ENCODE measurements around the gene MRPS15.
"Not testable (repeated sequence)": the region's sequence is repeated elsewhere in the genome, so short reads cannot be mapped to it uniquely, and the experiment has no call there.

Gene MRPS15

DNA sequence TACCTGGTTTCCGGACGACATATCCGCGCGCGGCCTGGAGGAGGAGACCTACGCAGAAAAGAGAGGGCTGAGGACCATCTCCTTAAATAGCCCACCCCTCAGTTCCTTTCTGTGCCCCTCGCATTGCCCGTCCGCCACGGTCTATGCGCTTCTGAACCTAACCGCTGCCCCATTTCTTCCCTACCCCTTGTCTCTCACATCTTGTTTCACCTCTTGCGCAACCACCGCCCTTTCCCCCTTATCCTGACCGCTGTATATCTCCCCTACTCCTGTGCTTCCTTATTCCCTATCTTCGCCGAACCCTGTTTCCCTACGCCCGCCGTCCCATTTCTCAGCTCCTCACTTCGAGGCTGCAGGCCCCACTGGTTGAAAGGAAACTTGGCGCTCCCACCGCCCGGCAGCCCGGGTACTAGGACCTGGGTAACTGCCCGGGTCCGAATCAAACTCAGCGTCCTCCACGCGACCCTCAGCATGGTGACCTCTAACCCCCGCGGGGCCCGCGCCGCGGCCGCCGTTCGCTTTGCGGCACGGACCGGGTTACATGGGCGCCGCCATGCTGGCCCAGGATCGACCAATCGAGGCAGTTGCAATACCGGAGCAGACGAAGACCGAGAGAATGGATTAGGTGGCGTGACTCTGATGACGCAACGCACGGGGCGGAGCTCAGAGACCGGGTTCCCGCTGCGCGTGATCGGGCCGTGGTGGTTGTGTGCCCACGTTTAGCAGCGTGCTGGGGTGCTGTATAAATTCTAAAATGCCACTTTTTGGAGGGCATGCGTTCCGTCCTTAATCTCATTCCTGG lies at the start of gene MRPS15:
TSS of gene MRPS15 (minus strand) at position 582 of the 802 bp plus-strand sequence. CDS start at position 473, 109 bp downstream.
- Mint-ChIP-seq H3K36me3 (peaks cover 29 to 35% of the 10 kb centered on the region in 2 donors), H3K27ac (peak within 1 kb of the TSS; percentile 99), H3K27me3 (no peaks in the 10 kb centered on the region), H3K9me3 (no peaks in the 10 kb centered on the region), H3K4me1 (peaks cover 22 to 45% of the 10 kb centered on the region in 2 donors), H3K4me3 (peak within 1 kb of the TSS; percentile 96 to 100)
- ATAC-seq (replicated peaks), result peak; percentile 96 to 98
- peak; percentile 94 for DNase-seq

DNA sequence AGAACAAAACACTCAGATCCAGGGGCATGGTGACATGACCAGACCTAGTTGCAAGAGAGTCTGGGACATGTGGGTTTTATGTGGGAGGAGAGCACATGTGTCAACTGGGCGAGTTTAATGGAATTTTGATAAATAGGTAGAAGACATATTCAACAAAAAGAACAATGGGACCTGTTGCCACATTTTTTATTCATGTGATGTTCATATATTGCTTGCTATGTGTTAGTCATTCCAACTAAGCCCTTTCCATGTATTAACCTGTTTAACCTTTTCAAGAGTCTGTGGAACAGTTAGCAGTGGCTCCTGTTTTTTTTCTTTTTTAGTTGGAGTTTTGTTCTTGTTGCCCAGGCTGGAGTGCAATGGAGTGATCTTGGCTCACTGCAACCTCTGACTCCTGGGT lies 48.7 kb upstream of the MRPS15 start:
- H3K9me3 Mint-ChIP-seq, result no peaks in the 10 kb centered on the region
- no peak for ATAC-seq (replicated peaks)
- peaks cover 9 to 18% of the 10 kb centered on the region in 2 donors for H3K27me3 Mint-ChIP-seq
- no peak overlapping the region for H3K4me3 Mint-ChIP-seq
- H3K4me1 Mint-ChIP-seq, result peaks cover 0 to 1% of the 10 kb centered on the region in 2 donors
- no peak for DNase-seq
- no peak overlapping the region for H3K27ac Mint-ChIP-seq
- no peaks in the 10 kb centered on the region for H3K36me3 Mint-ChIP-seq

DNA sequence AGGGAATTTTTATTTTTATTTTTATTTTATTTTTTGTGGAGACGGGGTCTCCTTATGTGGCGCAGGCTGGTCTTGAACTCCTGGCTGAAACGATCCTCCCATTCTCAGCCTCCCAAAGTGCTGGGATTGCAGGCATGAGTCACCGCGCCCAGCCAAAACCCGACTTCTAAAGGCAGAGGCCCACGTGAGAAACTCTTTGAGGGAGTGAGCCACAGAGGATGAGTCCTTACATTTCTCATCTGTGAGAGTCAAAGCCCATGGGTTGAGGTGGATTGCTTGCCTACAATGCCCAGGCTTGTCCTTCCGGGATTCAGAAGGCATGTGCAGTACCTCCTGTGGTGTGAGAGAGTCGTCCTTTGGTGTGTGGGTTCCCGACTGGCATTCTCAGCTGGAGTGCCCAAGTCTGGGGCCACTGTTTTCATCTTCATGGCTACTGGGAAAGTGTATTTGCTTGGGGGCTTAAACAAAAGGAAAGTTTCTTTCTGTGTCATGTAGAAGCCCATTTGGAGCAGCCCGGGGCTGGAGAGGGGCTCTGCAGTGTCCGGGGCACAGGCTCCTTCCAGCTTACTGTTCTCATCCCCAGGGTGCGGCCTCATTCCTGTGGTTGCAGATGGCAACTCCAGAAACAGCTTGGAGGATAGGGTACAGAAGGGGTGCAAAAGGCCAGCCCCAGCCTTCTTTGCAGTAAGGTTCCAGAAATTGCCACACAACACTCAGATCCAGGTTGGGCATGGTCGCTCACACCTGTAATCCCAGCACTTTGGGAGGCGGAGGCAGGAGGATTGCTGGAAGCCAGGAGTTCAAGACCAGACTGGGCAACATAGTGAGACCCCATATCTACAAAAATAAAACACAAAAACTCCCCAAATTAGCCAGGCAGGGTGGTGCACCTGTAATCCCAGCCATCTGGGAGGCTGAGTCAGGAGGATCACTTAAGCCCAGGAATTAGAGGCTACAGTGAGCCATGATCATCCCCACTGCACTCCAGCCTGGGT lies 47.9 kb upstream of the MRPS15 start:
- Mint-ChIP-seq H3K36me3 (no peaks in the 10 kb centered on the region), H3K9me3 (no peaks in the 10 kb centered on the region), H3K27ac (no peak overlapping the region), H3K4me3 (no peak overlapping the region), H3K4me1 (peaks cover 0 to 1% of the 10 kb centered on the region in 2 donors), H3K27me3 (peaks cover 16 to 23% of the 10 kb centered on the region in 2 donors)
- DNase-seq, result no peak
- ATAC-seq (replicated peaks), result no peak

DNA sequence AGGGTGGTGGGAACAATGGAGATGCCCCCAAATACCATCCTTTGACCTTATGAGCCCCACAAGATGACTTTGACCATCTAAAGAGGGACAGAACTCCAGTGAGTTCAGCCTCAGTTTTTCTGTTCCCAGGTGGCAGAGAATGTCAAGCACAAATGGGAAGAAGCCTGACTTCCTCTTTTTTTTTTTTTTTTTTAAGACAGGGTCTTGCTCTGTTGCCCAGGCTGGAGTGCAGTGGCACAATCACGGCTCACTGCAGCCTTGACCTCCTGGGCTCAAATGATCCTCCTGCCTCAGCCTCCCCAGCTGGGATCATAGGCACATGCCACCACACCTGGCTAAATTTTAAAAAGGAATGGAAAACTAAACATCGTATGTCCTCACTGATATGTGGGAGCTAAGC lies 47.0 kb upstream of the MRPS15 start:
- not testable (repeated sequence) for H3K27ac Mint-ChIP-seq; H3K36me3 Mint-ChIP-seq; H3K4me3 Mint-ChIP-seq; H3K9me3 Mint-ChIP-seq; ATAC-seq (replicated peaks); H3K4me1 Mint-ChIP-seq; DNase-seq
- peaks cover 23% of the 10 kb centered on the region in 2 donors for H3K27me3 Mint-ChIP-seq

DNA sequence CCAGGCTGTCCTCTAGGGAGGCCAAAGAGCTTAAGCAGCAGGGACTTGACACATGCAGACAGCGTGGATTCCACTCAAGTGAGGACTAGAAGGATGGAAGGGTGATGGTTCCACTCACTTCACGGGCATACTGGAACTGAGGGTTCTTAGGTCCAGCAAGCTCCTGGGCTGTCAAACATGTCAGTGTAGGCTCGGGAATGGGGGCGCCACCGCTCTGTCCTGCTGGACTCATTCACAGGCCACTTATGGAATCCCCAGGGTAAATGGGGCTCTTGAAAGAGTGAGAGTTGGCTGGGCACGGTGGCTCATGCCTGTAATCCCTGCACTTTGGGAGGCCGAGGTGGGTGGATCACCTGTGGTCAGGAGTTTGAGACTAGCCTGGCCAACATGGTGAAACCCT lies 46.2 kb upstream of the MRPS15 start:
- Mint-ChIP-seq H3K27ac (no peak overlapping the region), H3K27me3 (peaks cover 23% of the 10 kb centered on the region in 2 donors), H3K9me3 (no peaks in the 10 kb centered on the region), H3K4me1 (peaks cover 0 to 1% of the 10 kb centered on the region in 2 donors), H3K4me3 (no peak overlapping the region), H3K36me3 (no peaks in the 10 kb centered on the region)
- no peak for DNase-seq
- no peak for ATAC-seq (replicated peaks)

DNA sequence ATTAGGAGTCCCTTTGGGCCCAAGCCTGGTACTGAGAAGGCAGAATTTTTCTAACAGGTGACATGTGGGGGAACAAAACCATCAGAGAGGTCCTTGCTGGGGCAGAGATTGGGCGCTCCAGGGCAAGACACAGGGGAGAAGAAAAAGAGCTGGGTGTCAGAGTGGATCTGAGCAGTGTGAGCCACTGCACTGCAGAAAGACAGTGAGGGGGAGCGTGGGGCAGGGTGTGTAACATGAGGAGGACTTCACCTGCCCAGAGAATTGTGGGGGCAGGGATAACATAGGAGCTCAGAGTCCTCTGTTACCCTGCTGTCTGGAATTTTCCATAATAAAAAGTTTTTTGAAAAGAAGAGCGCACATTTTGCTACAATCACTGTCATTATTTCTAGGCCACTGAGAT lies 44.1 kb upstream of the MRPS15 start:
- Mint-ChIP-seq H3K36me3 (no peaks in the 10 kb centered on the region), H3K27ac (no peak overlapping the region), H3K4me1 (peaks cover 0 to 1% of the 10 kb centered on the region in 2 donors), H3K9me3 (no peaks in the 10 kb centered on the region), H3K27me3 (peaks cover 13 to 29% of the 10 kb centered on the region in 2 donors), H3K4me3 (no peak overlapping the region)
- no peak for ATAC-seq (replicated peaks)
- DNase-seq, result no peak

DNA sequence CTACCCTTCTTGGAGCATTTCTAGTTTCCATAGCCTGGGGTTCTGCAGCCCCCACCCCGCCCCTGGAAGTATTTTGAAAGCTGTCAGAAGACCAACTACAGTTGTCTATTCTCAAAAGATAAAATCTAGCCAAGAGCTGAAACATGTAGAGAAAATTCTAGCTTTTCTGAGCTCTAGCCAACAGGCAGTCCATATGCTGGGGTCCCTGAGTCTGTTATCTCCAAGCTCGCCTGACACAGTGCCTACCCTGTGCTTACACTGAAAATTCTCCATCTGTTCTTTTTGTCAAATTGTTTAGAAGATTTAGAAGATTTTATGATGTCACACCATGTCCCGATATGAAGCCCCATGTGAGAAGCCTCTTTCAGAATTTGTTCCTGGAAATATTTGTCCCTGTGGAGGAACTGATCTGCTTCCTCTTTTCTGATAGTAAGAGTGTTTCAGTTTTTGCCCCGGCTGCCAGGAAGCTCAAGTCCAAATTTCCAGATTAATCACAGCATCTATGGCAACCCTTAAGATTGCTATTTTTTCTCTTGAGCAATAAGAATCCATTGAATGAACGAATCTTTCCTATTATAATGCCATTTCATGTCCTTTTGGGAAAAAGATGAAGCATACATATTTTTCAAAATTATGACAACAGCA lies 42.2 kb upstream of the MRPS15 start:
- Mint-ChIP-seq H3K9me3 (no peaks in the 10 kb centered on the region), H3K27ac (no peak overlapping the region), H3K4me3 (no peak overlapping the region), H3K4me1 (peaks cover 0 to 1% of the 10 kb centered on the region in 2 donors), H3K36me3 (no peaks in the 10 kb centered on the region), H3K27me3 (peaks cover 11 to 29% of the 10 kb centered on the region in 2 donors)
- no peak for ATAC-seq (replicated peaks)
- no peak for DNase-seq

DNA sequence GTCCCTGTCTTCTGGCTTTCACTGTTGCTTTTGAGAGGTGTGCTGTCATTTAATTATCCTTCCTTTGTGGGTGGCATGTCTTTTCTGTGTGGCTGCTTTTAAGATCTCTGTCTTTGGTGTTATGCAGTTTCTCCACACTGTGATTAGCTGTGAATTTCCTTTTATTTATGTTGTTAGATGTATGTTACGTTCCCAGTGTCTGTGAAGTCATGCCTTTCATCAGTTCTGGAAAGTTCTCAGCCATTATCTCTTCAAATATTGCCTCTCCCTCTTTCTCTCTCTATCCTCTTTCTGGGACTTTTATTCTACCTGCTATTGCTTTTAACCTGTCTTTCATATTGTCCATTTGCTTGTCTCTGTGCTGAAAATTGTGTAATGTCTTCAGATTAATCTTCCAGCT lies 39.5 kb upstream of the MRPS15 start:
- Mint-ChIP-seq H3K9me3 (no peaks in the 10 kb centered on the region), H3K36me3 (no peaks in the 10 kb centered on the region), H3K4me1 (no peaks in the 10 kb centered on the region), H3K27me3 (peaks cover 11 to 26% of the 10 kb centered on the region in 2 donors), H3K27ac (no peak overlapping the region), H3K4me3 (no peak overlapping the region)
- DNase-seq (no peak), ATAC-seq (replicated peaks) (no peak)

DNA sequence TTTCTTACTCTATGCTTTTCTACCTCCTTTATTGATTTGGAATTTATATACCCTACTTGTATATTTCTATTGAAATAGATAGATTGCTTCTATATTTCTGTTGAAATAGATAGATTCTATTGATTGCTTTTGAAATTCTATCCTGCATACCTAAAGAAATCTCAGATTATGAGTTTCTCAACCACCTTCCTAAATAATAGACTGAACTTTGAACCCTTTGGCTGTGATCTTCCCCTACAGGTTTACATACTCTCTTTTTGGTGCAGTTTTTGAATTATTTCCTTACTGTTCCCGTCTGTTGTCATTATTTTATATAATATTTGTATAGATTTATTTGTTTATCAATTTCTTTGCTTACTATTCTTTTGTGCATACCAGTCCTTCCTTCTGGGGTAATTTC lies 39.0 kb upstream of the MRPS15 start:
- Mint-ChIP-seq H3K4me3 (no peak overlapping the region), H3K36me3 (no peaks in the 10 kb centered on the region), H3K27me3 (peaks cover 7 to 23% of the 10 kb centered on the region in 2 donors), H3K9me3 (no peaks in the 10 kb centered on the region), H3K4me1 (no peaks in the 10 kb centered on the region), H3K27ac (no peak overlapping the region)
- ATAC-seq (replicated peaks) (no peak), DNase-seq (no peak)

DNA sequence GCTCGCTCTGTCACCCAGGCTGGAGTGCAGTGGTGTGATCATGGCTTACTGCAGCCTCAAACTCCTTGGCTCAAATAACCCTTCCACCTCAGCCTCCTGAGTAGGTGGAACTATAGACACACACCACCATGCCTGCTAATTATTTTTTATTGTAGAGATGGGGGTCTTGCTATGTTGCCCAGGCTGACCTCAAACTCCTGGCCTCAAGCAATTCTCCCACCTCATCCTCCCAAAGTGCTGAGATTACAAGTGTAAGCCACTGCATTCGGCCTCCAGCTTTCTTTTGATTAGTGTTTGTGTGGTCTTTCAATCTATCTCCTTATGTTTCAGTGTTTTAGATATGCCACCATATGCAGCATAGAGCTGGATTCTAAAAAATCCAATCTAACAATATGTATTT lies 38.4 kb upstream of the MRPS15 start:
- Mint-ChIP-seq H3K4me1 (no peaks in the 10 kb centered on the region), H3K9me3 (no peaks in the 10 kb centered on the region), H3K36me3 (no peaks in the 10 kb centered on the region), H3K27ac (no peak overlapping the region), H3K4me3 (no peak overlapping the region), H3K27me3 (peaks cover 4 to 18% of the 10 kb centered on the region in 2 donors)
- DNase-seq (no peak), ATAC-seq (replicated peaks) (no peak)

DNA sequence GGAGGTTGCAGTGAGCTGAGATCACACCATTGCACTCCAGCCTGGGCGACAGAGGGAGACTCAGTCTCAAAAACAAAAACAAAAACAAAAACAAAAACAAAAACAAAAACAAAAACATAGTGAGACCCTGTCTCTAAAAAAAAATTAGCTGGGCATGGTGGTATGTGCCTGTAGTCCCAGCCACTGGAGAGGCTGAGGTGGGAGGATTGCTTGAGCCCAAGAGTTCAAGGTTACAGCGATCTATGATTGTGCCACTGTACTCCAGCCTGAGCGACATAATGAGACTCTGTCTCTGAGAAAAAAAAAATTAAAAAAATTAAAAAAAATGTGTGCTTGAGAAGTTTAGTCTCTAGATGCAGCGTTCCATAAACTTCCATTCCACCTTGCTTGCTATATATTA lies 37.7 kb upstream of the MRPS15 start:
- not testable (repeated sequence) for H3K9me3 Mint-ChIP-seq; H3K4me3 Mint-ChIP-seq; ATAC-seq (replicated peaks); DNase-seq; H3K27ac Mint-ChIP-seq; H3K36me3 Mint-ChIP-seq; H3K4me1 Mint-ChIP-seq
- peaks cover 0 to 11% of the 10 kb centered on the region in 2 donors for H3K27me3 Mint-ChIP-seq

DNA sequence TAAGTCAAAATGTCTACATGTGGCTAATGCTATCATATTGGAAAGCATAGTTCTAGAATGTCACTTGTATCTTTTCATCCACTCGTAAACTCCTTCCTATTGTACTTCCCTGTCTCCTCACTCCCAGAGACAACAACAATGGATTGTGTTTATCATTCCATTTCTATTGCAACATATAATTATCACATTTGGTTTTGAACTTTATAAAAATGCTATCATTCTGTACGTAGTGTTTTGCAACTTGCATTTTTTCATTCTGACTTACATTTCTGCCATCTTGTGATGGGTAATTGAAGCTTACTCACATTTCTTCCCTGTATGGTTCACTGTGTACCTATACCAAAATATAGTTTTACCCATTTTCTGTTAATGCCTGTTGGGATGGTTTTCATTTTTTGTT lies 33.0 kb upstream of the MRPS15 start:
- H3K27me3 Mint-ChIP-seq, result peaks cover 12 to 17% of the 10 kb centered on the region in 2 donors

DNA sequence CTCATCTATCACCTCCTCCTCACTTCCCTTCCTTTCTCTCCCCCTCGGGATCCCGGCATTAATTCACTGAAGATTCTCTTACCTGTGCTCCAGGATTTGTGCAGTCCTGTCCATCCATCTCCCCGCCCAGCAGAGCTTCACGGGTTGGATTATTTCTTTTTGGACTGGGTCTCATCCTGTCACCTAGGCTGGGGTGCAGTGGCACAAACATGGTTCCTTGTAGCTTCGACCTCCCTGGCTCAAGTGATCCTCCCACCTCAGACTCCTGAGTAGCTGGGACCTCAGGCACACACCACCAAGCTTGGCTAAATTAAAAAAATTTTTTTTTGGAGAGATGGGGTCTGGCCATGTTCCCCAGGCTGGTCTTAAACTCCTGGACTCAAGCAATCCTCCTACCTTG lies 30.8 kb upstream of the MRPS15 start:
- H3K4me1 Mint-ChIP-seq, result no peaks in the 10 kb centered on the region
- DNase-seq (no peak), ATAC-seq (replicated peaks) (no peak)
- no peak overlapping the region for H3K27ac Mint-ChIP-seq
- H3K36me3 Mint-ChIP-seq, result no peaks in the 10 kb centered on the region
- H3K4me3 Mint-ChIP-seq, result no peak overlapping the region
- H3K27me3 Mint-ChIP-seq, result peaks cover 17% of the 10 kb centered on the region in 2 donors
- no peaks in the 10 kb centered on the region for H3K9me3 Mint-ChIP-seq

More for the DNA sequence above, 33.0 kb upstream of the MRPS15 start:
- H3K36me3 Mint-ChIP-seq, result no peaks in the 10 kb centered on the region
- DNase-seq (no peak), ATAC-seq (replicated peaks) (no peak)
- H3K27ac Mint-ChIP-seq, result no peak overlapping the region
- H3K4me3 Mint-ChIP-seq, result no peak overlapping the region
- H3K9me3 Mint-ChIP-seq, result no peaks in the 10 kb centered on the region
- H3K4me1 Mint-ChIP-seq, result no peaks in the 10 kb centered on the region

DNA sequence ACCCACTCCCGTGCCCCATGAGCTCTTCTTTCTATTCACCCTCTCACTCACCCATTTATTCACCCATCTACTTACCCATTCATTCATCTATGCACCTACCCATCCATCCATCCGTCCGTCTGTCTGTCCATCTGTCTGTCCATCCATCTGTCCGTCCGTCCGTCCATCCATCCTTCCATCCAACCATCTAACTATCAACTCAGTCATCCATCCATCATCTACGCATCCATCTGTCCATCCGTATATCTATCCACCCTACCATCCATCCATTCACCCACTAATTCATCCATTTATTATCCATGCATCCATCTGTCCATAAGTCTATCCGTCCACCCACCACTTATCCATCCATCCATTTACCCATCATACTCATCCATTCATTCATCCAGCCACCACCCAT lies 29.3 kb upstream of the MRPS15 start:
- H3K9me3 Mint-ChIP-seq, result no peaks in the 10 kb centered on the region
- peaks cover 17% of the 10 kb centered on the region in 2 donors for H3K27me3 Mint-ChIP-seq
- no peak for ATAC-seq (replicated peaks)
- no peaks in the 10 kb centered on the region for H3K36me3 Mint-ChIP-seq
- no peaks in the 10 kb centered on the region for H3K4me1 Mint-ChIP-seq
- DNase-seq, result no peak
- no peak overlapping the region for H3K27ac Mint-ChIP-seq
- no peak overlapping the region for H3K4me3 Mint-ChIP-seq

All from stimulated activated naive B cell treated with anti-CD40 and anti-IgM and Interleukin-4, amounts not matched to agents 10 μg/mL and 1 μg/mL and 100 μg/mL, for 72 hours (primary cell).